Smooth muscle cell (in vitro differentiated cells): ENCODE data around the gene FALEC. TPM values are rescaled to one million over a fixed set of nuclear protein-coding genes. Genes with fewer than 3 reads are reported as not detected.
A peak's percentile ranks its signal among the peaks of the same experiment; 100 is the strongest.

Experiments used
- DNase-seq: peaks from one replicate; lab custom pipeline; 2025; ENCODE audit not compliant: unreplicated experiment; lab: John Stamatoyannopoulos, UW
- H2AFZ ChIP-seq: fragments of 200-600 bp; sonication (generic); 2 replicates; pipeline ENCODE4 v1.6.0; 2016; ENCODE audit warnings: antibody characterized with exemption, low read depth, mild to moderate bottlenecking
- H3F3A ChIP-seq: fragments of 200-600 bp; sonication (generic); 2 replicates; pipeline ENCODE4 v1.6.0; 2017; ENCODE audit warnings: antibody characterized with exemption, low read depth
- H3K27ac ChIP-seq: fragments of 200-600 bp; sonication (generic); 2 replicates; pipeline ENCODE4 v1.5.1; 2016; ENCODE audit warnings: low read depth, mild to moderate bottlenecking
- H3K27me3 ChIP-seq: fragments of 200-600 bp; sonication (generic); 2 replicates; pipeline ENCODE4 v1.6.1; 2016; ENCODE audit warnings: low read depth, mild to moderate bottlenecking
- H3K36me3 ChIP-seq: fragments of 200-600 bp; sonication (generic); 2 replicates; pipeline ENCODE4 v1.5.1; 2016; ENCODE audit warnings: low read depth
- H3K4me1 ChIP-seq: fragments of 200-600 bp; sonication (generic); 2 replicates; pipeline ENCODE4 v1.5.1; 2016; ENCODE audit warnings: low read depth
- H3K4me2 ChIP-seq: fragments of 200-600 bp; sonication (generic); 2 replicates; pipeline ENCODE4 v1.6.0; 2016; ENCODE audit warnings: mild to moderate bottlenecking
- H3K4me3 ChIP-seq: fragments of 200-600 bp; sonication (generic); 2 replicates; pipeline ENCODE4 v1.5.1; 2016; ENCODE audit warnings: mild to moderate bottlenecking
- H3K79me2 ChIP-seq: fragments of 200-600 bp; sonication (generic); 2 replicates; pipeline ENCODE4 v1.6.0; 2016; ENCODE audit warnings: low read depth, mild to moderate bottlenecking
- H3K9ac ChIP-seq: fragments of 200-600 bp; sonication (generic); 2 replicates; pipeline ENCODE4 v1.6.0; 2016; ENCODE audit warnings: low read depth
- H3K9me3 ChIP-seq: fragments of 200-600 bp; sonication (generic); replicated peaks from 2 replicates; pipeline ENCODE4 v1.5.1; 2016; ENCODE audit warnings: low read depth
- H4K20me1 ChIP-seq: fragments of 200-600 bp; sonication (generic); 2 replicates; pipeline ENCODE4 v1.6.0; 2016; ENCODE audit warnings: low read depth
- CTCF ChIP-seq: fragments of 200-600 bp; sonication (generic); IDR thresholded peaks from 2 replicates; pipeline ENCODE4 v1.5.1; 2017; ENCODE audit warnings: borderline replicate concordance, mild to moderate bottlenecking, antibody characterized with exemption; ENCODE audit not compliant: insufficient read depth, poor library complexity, severe bottlenecking
- whole genome bisulfite sequencing: methylation state at CpG from one replicate; pipeline ENCODE4 v1.1.7; 2016; ENCODE audit warnings: low lambda C conversion rate; 5-methylcytosine and 5-hydroxymethylcytosine counted together
- polyA plus RNA-seq: library from polyadenylated mRNA; unstranded; fragments of >200 nt; fragmentation: Nextera tagmentation; extraction: Ambion mirVana; gene quantifications from 2 replicates; pipeline ENCODE4 v1.2.1, GENCODE V29; 2016
- total RNA-seq: library from RNA; depleted of rRNA; stranded (reverse); fragments of >200 nt; gene quantifications from 2 replicates; pipeline ENCODE4 v1.2.3, GENCODE V29; 2014

Gene FALEC
- total and polyA plus RNA-seq, 2 experiments from 2014 or later: 0.62 TPM; not detected in 1

GRCh38 chr1:150514913-150515327, 632 bp upstream of the FALEC start:
- Histone ChIP-seq H3F3A (no peaks in the 10 kb centered on the region), H3K79me2 (no peaks in the 10 kb centered on the region), H3K27me3 (no peaks in the 10 kb centered on the region), H3K27ac (peak overlapping the region; percentile 57), H4K20me1 (no peaks in the 10 kb centered on the region), H2AFZ (peak overlapping the region; percentile 89), H3K9ac (peak overlapping the region; percentile 50), H3K9me3 (no peaks in the 10 kb centered on the region), H3K4me3 (peak overlapping the region; percentile 71), H3K4me2 (peak overlapping the region; percentile 96), H3K36me3 (no peaks in the 10 kb centered on the region), H3K4me1 (peaks cover 8% of the 10 kb centered on the region)
- no peak for DNase-seq
- WGBS: 36% methylated on average over 21 of the region's 21 CpGs
- TF ChIP-seq CTCF: no peak

DNA sequence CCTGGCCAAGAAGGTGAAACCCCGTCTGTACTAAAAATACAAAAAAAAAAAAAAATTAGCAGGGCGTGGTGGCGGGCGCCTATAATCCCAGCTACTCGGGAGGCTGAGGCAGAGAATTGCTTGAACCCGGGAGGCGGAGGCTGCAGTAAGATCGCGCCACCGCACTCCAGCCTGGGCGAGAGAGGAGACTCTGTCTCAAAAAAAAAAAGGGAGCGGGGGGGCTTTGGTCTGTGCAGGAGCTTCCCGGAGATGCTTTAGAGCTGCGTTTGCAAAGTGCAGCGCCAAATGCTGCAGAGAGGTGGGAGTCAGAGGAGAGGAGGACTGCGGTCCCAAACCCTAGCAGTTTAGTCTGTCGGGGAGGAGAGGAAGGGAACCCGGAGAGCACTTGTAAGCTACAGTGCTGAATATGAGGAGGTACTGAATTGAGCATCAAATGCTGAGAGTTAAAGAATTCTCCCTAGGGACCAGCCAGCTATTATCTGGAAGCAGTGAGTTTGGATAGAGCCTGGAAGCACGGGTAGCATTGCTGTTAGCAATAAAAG, 569 bp downstream of the FALEC start:
- peaks cover 8% of the 10 kb centered on the region for H3K4me1 ChIP-seq
- no peaks in the 10 kb centered on the region for H3K36me3 ChIP-seq
- no peaks in the 10 kb centered on the region for H3F3A ChIP-seq
- no peaks in the 10 kb centered on the region for H3K79me2 ChIP-seq
- no peaks in the 10 kb centered on the region for H3K27me3 ChIP-seq
- WGBS: 9% methylated on average over 19 of the region's 19 CpGs
- DNase-seq: no peak
- no peak for TF ChIP-seq CTCF
- H3K27ac ChIP-seq: no peak overlapping the region
- H4K20me1 ChIP-seq: no peaks in the 10 kb centered on the region
- peak overlapping the region; percentile 71 for H3K4me3 ChIP-seq
- H2AFZ ChIP-seq: peak overlapping the region; percentile 72
- peak overlapping the region; percentile 50 for H3K9ac ChIP-seq
- H3K9me3 ChIP-seq: no peaks in the 10 kb centered on the region
- peak overlapping the region; percentile 96 for H3K4me2 ChIP-seq

DNA sequence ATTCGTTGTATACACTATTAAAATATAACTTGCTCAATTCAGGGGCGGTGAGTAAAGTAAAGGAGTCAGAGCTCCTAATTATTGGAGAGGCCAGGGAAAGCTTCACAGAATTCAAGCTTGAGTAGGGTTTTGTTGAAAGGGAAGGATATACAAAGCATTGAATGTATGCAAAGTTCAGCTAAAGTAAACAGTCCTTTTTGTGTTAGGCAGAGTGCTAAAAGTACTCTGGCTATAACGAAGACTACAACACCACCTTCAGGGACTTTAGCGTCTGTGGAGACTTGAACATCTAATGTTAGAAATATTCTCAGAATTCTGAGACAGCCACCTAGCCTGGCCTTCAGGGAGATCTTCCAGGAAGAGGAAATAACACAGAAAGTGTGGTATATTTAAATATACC, 1.1 kb downstream of the FALEC start:
- no peaks in the 10 kb centered on the region for H3F3A ChIP-seq
- H2AFZ ChIP-seq: no peak overlapping the region
- peaks cover 8% of the 10 kb centered on the region for H3K4me1 ChIP-seq
- H3K4me3 ChIP-seq: peak overlapping the region; percentile 71
- H3K79me2 ChIP-seq: no peaks in the 10 kb centered on the region
- no peak overlapping the region for H3K27ac ChIP-seq
- peak overlapping the region; percentile 96 for H3K4me2 ChIP-seq
- 44% methylated on average over 4 of the region's 4 CpGs for WGBS
- no peak for TF ChIP-seq CTCF
- DNase-seq: no peak
- no peaks in the 10 kb centered on the region for H3K9me3 ChIP-seq
- no peaks in the 10 kb centered on the region for H3K27me3 ChIP-seq
- H3K9ac ChIP-seq: no peak overlapping the region
- no peaks in the 10 kb centered on the region for H4K20me1 ChIP-seq
- no peaks in the 10 kb centered on the region for H3K36me3 ChIP-seq

- Histone ChIP-seq H3K9ac (no peak overlapping the region), H2AFZ (no peak overlapping the region), H4K20me1 (no peaks in the 10 kb centered on the region), H3K9me3 (no peaks in the 10 kb centered on the region), H3K27ac (no peak overlapping the region), H3K4me2 (no peak overlapping the region), H3K4me1 (peaks cover 3% of the 10 kb centered on the region), H3K36me3 (no peaks in the 10 kb centered on the region), H3K27me3 (no peaks in the 10 kb centered on the region), H3F3A (no peaks in the 10 kb centered on the region), H3K79me2 (no peaks in the 10 kb centered on the region), H3K4me3 (no peak overlapping the region)
- WGBS: 68% methylated on average over 1 of the region's 1 CpG
- TF ChIP-seq CTCF: no peak
- DNase-seq: no peak
Observed at GRCh38 chr1:150521196-150521968, 5.8 kb downstream of the FALEC start.
